Glutamatergic neuron (in vitro differentiated cells): Measurements from ENCODE around the gene SSB. TPM values are rescaled to one million over a fixed set of nuclear protein-coding genes. Genes with fewer than 3 reads are reported as not detected.
"Not testable (repeated sequence)": the region's sequence is repeated elsewhere in the genome, so short reads cannot be mapped to it uniquely, and the experiment has no call there.

Experiments used
- DNase-seq: peaks from one replicate; pipeline ENCODE4 v3.0.0; 2022
- H3K27ac Mint-ChIP-seq: one replicate; pipeline ENCODE4 v1.8.0; 2020; ENCODE audit warnings: mild to moderate bottlenecking, mixed read lengths, inconsistent platforms; ENCODE audit not compliant: unreplicated experiment
- H3K27me3 Mint-ChIP-seq: one replicate; pipeline ENCODE4 v1.8.0; 2020; ENCODE audit warnings: mild to moderate bottlenecking, moderate library complexity, mixed read lengths, inconsistent platforms; ENCODE audit not compliant: unreplicated experiment
- H3K36me3 Mint-ChIP-seq: one replicate; pipeline ENCODE4 v1.8.0; 2020; ENCODE audit warnings: mild to moderate bottlenecking, mixed read lengths, inconsistent platforms; ENCODE audit not compliant: unreplicated experiment
- H3K4me1 Mint-ChIP-seq: one replicate; pipeline ENCODE4 v1.8.0; 2020; ENCODE audit warnings: mild to moderate bottlenecking, low read depth, mixed read lengths, inconsistent platforms; ENCODE audit not compliant: unreplicated experiment
- H3K4me3 Mint-ChIP-seq: one replicate; pipeline ENCODE4 v1.8.0; 2020; ENCODE audit warnings: mild to moderate bottlenecking, mixed read lengths, inconsistent platforms; ENCODE audit not compliant: unreplicated experiment
- H3K9me3 Mint-ChIP-seq: one replicate; pipeline ENCODE4 v1.8.0; 2020; ENCODE audit warnings: mild to moderate bottlenecking, moderate library complexity, mixed read lengths, inconsistent platforms; ENCODE audit not compliant: unreplicated experiment
- total RNA-seq: library from RNA; stranded (reverse); fragmentation: NEBNext Ultra II Directional; extraction: Animal tissue kit (Norgen Biotek cat#: 25700); gene quantifications from one replicate; pipeline ENCODE4 v1.2.1, GENCODE V29; 2021; ENCODE audit not compliant: unreplicated experiment
- TF ChIP-seq, protein P1 (sequence below): fragments of 200-600 bp; sonication (generic); IDR thresholded peaks from one replicate; pipeline ENCODE4 v1.5.0; 2021; ENCODE audit not compliant: partially characterized antibody, unreplicated experiment

Gene SSB
- total RNA-seq, 1 donor from 2014 or later: 79.0 TPM

DNA sequence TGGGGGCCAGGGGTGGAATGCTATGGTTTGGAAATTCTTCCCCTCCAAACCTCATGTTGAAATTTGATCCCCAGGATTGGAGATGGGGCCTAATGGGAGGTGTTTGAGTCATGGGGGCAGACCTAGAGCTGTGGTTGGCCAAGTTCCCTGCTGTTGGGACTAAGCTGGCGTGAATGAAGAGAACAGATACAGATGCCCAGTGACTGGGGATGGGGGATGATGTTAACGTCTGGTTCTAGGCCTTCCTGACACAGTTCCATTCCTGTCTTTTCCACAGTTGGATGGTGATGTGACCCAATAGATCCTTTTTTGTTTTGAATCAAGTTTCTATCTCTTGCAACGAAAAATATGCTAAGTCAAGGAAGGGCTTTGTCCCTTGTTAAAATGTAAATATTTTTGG lies 41.3 kb upstream of the SSB start:
- Mint-ChIP-seq H3K27ac (no peak overlapping the region), H3K27me3 (peaks cover 2% of the 10 kb centered on the region), H3K4me1 (no peaks in the 10 kb centered on the region), H3K9me3 (no peaks in the 10 kb centered on the region), H3K4me3 (no peak overlapping the region), H3K36me3 (peaks cover 19% of the 10 kb centered on the region)
- DNase-seq: no peak
- TF ChIP-seq, protein P1, sequence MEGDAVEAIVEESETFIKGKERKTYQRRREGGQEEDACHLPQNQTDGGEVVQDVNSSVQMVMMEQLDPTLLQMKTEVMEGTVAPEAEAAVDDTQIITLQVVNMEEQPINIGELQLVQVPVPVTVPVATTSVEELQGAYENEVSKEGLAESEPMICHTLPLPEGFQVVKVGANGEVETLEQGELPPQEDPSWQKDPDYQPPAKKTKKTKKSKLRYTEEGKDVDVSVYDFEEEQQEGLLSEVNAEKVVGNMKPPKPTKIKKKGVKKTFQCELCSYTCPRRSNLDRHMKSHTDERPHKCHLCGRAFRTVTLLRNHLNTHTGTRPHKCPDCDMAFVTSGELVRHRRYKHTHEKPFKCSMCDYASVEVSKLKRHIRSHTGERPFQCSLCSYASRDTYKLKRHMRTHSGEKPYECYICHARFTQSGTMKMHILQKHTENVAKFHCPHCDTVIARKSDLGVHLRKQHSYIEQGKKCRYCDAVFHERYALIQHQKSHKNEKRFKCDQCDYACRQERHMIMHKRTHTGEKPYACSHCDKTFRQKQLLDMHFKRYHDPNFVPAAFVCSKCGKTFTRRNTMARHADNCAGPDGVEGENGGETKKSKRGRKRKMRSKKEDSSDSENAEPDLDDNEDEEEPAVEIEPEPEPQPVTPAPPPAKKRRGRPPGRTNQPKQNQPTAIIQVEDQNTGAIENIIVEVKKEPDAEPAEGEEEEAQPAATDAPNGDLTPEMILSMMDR: no peak

DNA sequence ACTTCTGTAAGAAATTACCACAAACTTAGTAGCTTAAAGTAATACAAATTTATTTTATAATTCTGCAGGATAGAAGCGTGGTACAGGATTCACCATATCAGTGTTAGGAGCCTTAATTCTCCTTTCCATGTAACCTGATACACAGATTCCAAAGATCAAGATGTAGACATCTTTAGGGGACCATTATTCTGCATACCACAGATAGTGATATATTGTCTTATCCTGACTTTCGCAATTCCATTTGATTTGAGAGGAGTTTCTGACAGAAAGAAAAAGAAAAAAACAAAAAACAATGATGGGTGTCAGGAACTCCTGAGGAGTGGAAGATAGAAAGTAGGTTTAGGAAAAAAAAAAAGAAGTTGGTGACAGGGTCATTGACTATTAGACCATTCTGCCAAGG lies 40.9 kb upstream of the SSB start:
- TF ChIP-seq, protein P1: no peak

DNA sequence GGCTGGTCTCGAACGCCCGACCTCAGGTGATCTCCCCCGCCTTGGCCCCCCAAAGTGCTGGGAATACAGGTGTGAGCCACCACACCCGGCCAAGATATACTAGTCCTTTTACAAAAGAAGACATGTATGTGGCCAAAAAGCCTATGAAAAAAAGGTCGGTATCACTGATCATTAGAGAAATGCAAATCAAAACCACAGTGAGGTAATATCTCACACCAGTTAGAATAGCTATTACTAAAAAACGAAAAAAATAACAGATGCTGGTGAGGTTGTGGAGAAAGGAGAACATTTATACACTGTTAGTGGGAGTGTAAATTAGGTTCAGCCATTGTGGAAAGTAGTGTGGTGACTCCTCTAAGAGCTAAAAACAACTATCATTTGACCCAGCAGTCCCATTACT lies 38.7 kb upstream of the SSB start:
- Mint-ChIP-seq H3K27me3 (peaks cover under 1% of the 10 kb centered on the region), H3K9me3 (no peaks in the 10 kb centered on the region), H3K4me3 (no peak overlapping the region), H3K27ac (no peak overlapping the region), H3K4me1 (no peaks in the 10 kb centered on the region), H3K36me3 (peaks cover 19% of the 10 kb centered on the region)
- TF ChIP-seq, protein P1: no peak
- no peak for DNase-seq

More for the DNA sequence above, 40.9 kb upstream of the SSB start:
- no peak overlapping the region for H3K4me3 Mint-ChIP-seq
- H3K27ac Mint-ChIP-seq: no peak overlapping the region
- DNase-seq: no peak
- peaks cover 19% of the 10 kb centered on the region for H3K36me3 Mint-ChIP-seq
- no peaks in the 10 kb centered on the region for H3K4me1 Mint-ChIP-seq
- no peaks in the 10 kb centered on the region for H3K9me3 Mint-ChIP-seq
- H3K27me3 Mint-ChIP-seq: peaks cover 2% of the 10 kb centered on the region

DNA sequence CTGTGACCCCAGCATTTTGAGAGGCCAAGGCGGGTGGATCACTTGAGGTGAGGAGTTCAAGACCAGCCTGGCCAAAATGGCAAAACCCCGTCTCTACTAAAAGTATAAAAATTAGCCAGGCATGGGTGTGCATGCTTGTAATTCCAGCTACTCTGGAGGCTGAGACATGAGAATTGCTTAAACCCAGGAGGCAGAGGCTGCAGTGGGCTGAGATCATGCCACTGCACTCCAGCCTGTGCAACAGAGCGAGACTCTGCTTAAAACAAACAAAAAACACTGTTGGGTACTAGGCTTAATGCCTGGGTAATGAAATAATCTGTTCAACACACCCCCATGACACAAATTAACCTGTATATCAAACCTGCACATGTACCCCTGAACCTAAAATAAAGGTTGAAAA lies 37.9 kb upstream of the SSB start:
- H3K27ac Mint-ChIP-seq, H3K27me3 Mint-ChIP-seq, H3K4me3 Mint-ChIP-seq, DNase-seq, H3K9me3 Mint-ChIP-seq, H3K4me1 Mint-ChIP-seq: not testable (repeated sequence)
- peaks cover 13% of the 10 kb centered on the region for H3K36me3 Mint-ChIP-seq

DNA sequence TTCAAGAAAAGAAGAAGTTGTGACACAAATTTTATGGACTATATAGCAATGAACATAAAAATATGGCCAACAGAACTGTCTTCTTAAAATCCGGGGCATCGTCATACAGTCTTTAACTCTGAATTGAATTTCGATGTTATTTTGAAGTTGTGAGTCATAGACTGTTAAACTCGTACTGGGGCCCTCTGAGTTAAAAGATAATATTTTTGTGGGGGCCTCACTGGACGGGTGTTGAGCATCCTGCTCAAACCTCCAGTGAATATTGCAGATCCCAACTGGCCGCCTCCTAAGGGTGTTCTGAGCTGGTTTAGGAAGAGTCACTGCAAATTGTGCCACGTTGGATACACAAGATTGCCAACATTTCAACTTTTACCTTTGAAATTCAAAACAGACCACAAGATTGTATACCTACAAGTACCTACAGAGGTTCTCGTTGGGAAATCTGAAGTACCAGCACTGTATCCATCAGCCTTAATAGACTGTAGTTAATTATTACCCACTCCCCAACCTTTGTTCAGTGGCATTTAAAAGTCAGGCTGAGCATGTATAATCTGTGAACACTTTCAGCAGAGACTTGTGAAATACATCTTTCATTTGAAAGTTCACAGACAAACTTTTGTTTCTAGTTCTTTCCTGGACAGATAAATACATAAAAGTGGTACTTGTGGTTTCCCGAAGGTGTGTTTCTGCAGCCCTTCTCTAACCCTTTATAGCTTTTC lies 37.3 kb upstream of the SSB start:
- H3K27me3 Mint-ChIP-seq: no peaks in the 10 kb centered on the region
- no peaks in the 10 kb centered on the region for H3K4me1 Mint-ChIP-seq
- H3K9me3 Mint-ChIP-seq: no peaks in the 10 kb centered on the region
- H3K36me3 Mint-ChIP-seq: peaks cover 9% of the 10 kb centered on the region
- TF ChIP-seq, protein P1: no peak
- DNase-seq: no peak
- H3K4me3 Mint-ChIP-seq: no peak overlapping the region
- no peak overlapping the region for H3K27ac Mint-ChIP-seq
